GM19328 (cell line): ENCODE results near the gene UBL4A.

Experiments used
- ATAC-seq: cut with Tn5 transposase; IDR thresholded peaks from one replicate; pipeline ENCODE4 v1.9.1; 2021; ENCODE audit warnings: mild to moderate bottlenecking, moderate library complexity; ENCODE audit not compliant: unreplicated experiment

Gene UBL4A

GRCh38 chrX:154483325-154483724, 3.1 kb downstream of the UBL4A start:
- ATAC-seq = no peak

DNA sequence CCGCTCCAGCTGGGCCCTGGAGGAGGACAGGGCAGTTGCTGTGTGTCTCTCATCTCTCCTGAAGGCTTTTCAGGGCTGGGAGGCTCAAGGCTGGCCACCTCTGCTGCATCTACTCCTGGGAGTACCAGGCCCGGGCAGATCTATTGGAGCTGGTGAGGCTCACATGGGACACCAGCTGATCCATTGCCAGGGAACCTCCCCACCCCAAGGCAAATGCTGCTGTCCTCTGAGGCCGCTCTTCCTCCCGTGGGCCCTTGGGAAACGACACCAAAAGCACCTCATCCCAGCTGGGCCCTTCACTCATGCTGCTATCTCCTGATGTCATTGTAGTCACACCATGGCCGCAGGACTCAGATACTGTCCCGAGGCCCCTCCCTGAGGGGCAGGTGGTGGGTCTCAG, 3.6 kb downstream of the UBL4A start:
- no peak for ATAC-seq

- no peak for ATAC-seq
These were observed 4.4 kb downstream of the UBL4A start for GRCh38 chrX:154481911-154482601.

- no peak for ATAC-seq
These were observed 5.2 kb downstream of the UBL4A start for GRCh38 chrX:154481195-154481594.

- peak; percentile 79 for ATAC-seq
These were observed 7.4 kb downstream of the UBL4A start, which contains the start of gene LAGE3 for GRCh38 chrX:154478728-154479622. Gene LAGE3 (minus strand): TSS chrX:154479281. CDS start chrX:154478915, 366 bp downstream.

- no peak for ATAC-seq
These were observed 8.4 kb downstream of the UBL4A start for GRCh38 chrX:154477891-154478477.

DNA sequence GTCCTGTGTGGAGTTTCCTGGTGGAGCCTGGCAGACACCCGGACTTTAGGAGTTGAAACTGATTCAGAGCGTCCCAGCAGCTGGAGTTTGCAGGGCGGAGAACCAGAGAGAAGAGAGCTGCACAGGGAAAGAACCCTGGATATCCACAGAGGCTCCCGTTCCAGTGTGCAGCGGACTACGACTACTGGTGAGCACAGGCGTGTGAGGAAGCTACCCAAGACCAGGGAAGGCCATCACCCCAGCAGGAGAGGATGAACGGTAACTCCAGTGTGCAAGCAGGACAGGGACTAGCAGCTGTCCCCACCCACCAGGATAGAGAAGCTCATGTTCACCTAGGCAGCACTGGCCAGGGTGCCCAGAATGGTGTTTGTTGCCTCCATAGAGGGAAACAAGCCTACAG, 9.6 kb downstream of the UBL4A start:
- ATAC-seq = no peak

- ATAC-seq = no peak
These were observed 12.7 kb downstream of the UBL4A start for GRCh38 chrX:154473683-154474082.

GRCh38 chrX:154472685-154473632, 13.5 kb downstream of the UBL4A start:
- ATAC-seq = no peak

DNA sequence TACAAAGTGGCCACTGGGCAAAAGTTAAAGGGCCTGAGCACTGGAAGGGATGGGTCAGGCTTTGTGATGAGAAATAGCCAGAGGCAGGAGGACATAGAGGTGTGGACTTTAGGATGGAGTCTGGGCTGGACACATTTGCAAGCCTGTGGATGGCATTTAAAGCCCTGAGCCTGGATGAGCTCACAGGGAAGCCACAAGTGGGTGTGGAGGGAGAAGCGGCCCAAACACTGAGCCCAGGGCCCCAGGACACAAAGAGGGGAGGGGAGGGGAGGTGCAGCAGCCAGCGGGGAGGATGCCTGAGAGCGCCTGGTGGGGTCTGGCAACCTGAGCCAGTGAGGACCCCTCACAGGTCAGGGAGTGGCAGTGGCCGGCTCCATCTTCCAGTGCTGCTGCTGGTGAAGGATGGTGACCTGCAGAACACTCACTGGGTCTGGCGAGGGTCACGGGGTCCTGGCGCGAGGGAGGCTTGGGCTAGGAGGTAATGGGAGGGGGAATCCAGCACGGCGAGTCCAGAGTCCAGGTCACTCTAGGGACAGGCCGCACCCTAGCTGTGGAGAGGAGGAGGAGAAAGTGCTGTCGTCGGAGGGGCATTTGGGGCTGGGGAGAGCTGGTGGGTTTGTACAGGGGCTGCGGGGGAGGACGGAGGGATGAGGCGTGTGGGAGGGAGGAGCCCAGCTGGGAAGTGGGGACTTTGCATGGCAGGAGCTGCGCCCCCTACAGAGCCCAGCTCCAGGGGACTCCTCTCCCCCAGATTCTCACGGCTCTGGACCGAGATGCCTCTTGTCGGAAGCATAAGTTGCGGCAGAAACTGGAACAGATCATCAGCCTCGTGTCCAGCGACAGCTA, 14.4 kb downstream of the UBL4A start:
- no peak for ATAC-seq

- no peak for ATAC-seq
These were observed 15.4 kb downstream of the UBL4A start for GRCh38 chrX:154470914-154471568.

DNA sequence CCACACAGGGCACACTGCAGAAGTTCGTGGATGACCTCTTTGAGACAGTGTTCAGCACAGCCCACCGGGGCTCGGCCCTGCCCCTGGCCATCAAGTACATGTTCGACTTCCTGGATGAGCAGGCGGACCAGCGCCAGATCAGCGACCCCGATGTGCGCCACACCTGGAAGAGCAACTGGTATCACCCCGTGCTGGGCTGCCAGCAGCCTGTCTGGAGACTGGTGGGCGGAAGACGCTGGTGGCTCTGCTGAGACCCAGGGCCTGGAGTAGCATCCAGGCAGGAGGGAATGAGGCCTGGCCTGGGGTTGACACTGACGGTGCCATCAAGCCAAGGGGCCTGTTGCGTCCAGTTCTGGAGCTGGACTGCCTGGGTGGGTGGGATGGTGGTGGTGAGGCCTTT, 16.0 kb downstream of the UBL4A start:
- no peak for ATAC-seq

DNA sequence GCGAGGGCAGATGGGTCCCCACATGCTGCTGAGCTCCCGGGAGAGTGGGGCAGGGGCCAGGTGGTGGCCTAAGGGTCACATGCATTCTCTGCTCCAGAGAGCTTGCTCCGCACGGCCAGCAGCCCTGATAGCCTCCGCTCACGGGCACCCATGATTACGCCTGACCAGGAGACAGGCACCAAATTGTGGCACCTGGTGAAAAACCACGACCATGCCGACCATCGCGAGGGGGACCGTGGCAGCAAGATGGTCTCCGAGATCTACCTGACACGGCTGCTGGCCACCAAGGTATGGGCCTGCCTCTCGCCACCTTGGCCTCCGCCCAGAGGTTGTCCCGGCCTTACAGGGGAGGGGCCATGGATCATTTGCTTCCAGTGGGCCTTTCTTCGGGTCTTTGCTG, 16.5 kb downstream of the UBL4A start:
- no peak for ATAC-seq

- ATAC-seq = no peak
These were observed 17.3 kb downstream of the UBL4A start for GRCh38 chrX:154469114-154469513.

- no peak for ATAC-seq
These were observed 18.2 kb downstream of the UBL4A start for GRCh38 chrX:154468217-154468616.

- ATAC-seq = no peak
These were observed 18.9 kb downstream of the UBL4A start for GRCh38 chrX:154467556-154467955.

GRCh38 chrX:154466907-154467306, 19.5 kb downstream of the UBL4A start:
- no peak for ATAC-seq

- ATAC-seq = no peak
These were observed 20.4 kb downstream of the UBL4A start for GRCh38 chrX:154466036-154466435.

DNA sequence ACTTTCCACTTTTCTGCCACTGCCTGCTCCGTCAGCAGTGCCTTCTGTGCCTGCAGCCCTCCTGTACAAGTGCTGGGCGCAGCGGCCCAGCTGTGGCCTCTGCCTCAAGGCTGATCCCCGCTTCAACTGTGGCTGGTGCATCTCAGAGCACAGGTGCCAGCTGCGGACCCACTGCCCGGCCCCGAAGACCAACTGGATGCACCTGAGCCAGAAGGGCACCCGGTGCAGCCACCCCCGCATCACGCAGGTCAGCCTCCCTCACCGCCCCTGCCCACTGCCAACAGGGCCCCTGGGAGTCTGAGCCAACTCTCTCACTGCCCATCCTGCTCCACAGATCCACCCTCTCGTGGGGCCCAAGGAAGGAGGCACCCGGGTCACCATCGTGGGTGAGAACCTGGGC, 20.8 kb downstream of the UBL4A start:
- no peak for ATAC-seq
